Esophagus muscularis mucosa (tissue), 4 donors: ENCODE data around the gene STAT4. TPM values are rescaled to one million over a fixed set of nuclear protein-coding genes. Genes with fewer than 3 reads are reported as not detected.

Experiments
- DNase-seq: peaks from one replicate; pipeline ENCODE4 v3.0.0-alpha.2; 2017; ENCODE audit errors: extremely low spot score
- H3K27ac ChIP-seq, 4 donors: fragments of 200-600 bp; sonication (generic); replicated peaks in 1 of 4; 1 replicate in 3 of 4; 2 replicates in 1 of 4; pipeline ENCODE4 v1.5.1; 2016 to 2019; ENCODE audit warnings: mild to moderate bottlenecking in 1 of 4
- H3K27me3 ChIP-seq, 4 donors: fragments of 200-600 bp; sonication (generic); one replicate each; pipeline versions ENCODE4 v1.5.1 to v1.6.0; 2016 to 2019
- H3K36me3 ChIP-seq, 4 donors: fragments of 200-600 bp; sonication (generic); one replicate each; pipeline ENCODE4 v1.5.1; 2016 to 2019
- H3K4me1 ChIP-seq, 4 donors: fragments of 200-600 bp; sonication (generic); one replicate each; pipeline ENCODE4 v1.5.1; 2016 to 2019
- H3K4me3 ChIP-seq, 4 donors: fragments of 200-600 bp; sonication (generic); 1 replicate in 2 of 4; 2 replicates in 2 of 4; pipeline ENCODE4 v1.5.1; 2016 to 2019; ENCODE audit warnings: mild to moderate bottlenecking in 4 of 4, moderate library complexity in 1 of 4
- H3K9me3 ChIP-seq, 4 donors: fragments of 200-600 bp; sonication (generic); 1 replicate in 3 of 4; 2 replicates in 1 of 4; pipeline ENCODE4 v1.5.1; 2016 to 2019
- CTCF ChIP-seq, 3 experiments: fragments of 200-600 bp in 2 of 3; fragments of 450-650 bp in 1 of 3; sonication (generic) in 2 of 3; IDR thresholded peaks; one replicate each; pipeline ENCODE4 v1.5.1; 2017 to 2019; ENCODE audit warnings: antibody characterized with exemption in 3 of 3, mild to moderate bottlenecking in 2 of 3, moderate library complexity in 1 of 3
- EP300 ChIP-seq: sonication (generic); formaldehyde crosslinking; IDR thresholded peaks from one replicate; pipeline ENCODE4 v1.6.1; 2017; ENCODE audit warnings: antibody characterized with exemption
- POLR2A ChIP-seq: fragments of 450-650 bp; IDR thresholded peaks from one replicate; pipeline ENCODE4 v1.6.1; 2017; ENCODE audit warnings: antibody characterized with exemption, moderate library complexity, mild to moderate bottlenecking, low read depth
- POLR2AphosphoS5 ChIP-seq, 2 donors: sonication (generic); formaldehyde crosslinking; IDR thresholded peaks; one replicate each; pipeline ENCODE4 v1.6.1; 2017; ENCODE audit warnings: antibody characterized with exemption in 2 of 2
- WGBS: methylation state at CpG from one replicate; pipeline ENCODE4 v1.1.5; 2018; 5-methylcytosine and 5-hydroxymethylcytosine counted together
- intact Hi-C: fragments of 100-400 bp; cut with DNase I; formaldehyde crosslinking; loops from one replicate; pipeline ENCODE4 v1.15.1; 2023
- total RNA-seq, 4 donors: library from RNA; depleted of rRNA; stranded (reverse); fragments of >200 nt; gene quantifications; one replicate each; pipeline versions ENCODE4 v1.1.0 to v1.2.1, GENCODE V29; 2016

STAT4 gene
- total RNA-seq, 4 donors from 2014 or later, result 0.26 to 5.4 (median 2.4) TPM

- no peak overlapping the region for H3K27ac ChIP-seq
- intact Hi-C loops, result no loop called here
- 93% methylated on average over 3 of the region's 3 CpGs for WGBS
- H3K4me3 ChIP-seq, result no peak overlapping the region
- no peaks in the 10 kb centered on the region for H3K27me3 ChIP-seq
- no peaks in the 10 kb centered on the region for H3K9me3 ChIP-seq
- TF ChIP-seq POLR2A (no peak), EP300 (no peak), CTCF (IDR thresholded peaks at IDR 0.05) (no peak), POLR2AphosphoS5 (IDR thresholded peaks at IDR 0.05) (no peak)
- DNase-seq, result no peak
- H3K36me3 ChIP-seq, result no peaks in the 10 kb centered on the region
- H3K4me1 ChIP-seq, result no peaks in the 10 kb centered on the region
These were observed 91.5 kb downstream of the STAT4 start for GRCh38 chr2:191059308-191059707.

GRCh38 chr2:191056228-191056627 lies 94.6 kb downstream of the STAT4 start:
- Histone ChIP-seq H3K27me3 (peaks cover 0 to 5% (median 0%) of the 10 kb centered on the region in 4 donors), H3K4me1 (peaks cover 0 to 16% (median 6%) of the 10 kb centered on the region in 4 donors), H3K36me3 (no peaks in the 10 kb centered on the region), H3K4me3 (no peak overlapping the region), H3K27ac (no peak overlapping the region), H3K9me3 (no peaks in the 10 kb centered on the region)
- 91% methylated on average over 2 of the region's 2 CpGs for WGBS
- intact Hi-C loops, result no loop called here
- TF ChIP-seq POLR2AphosphoS5 (IDR thresholded peaks at IDR 0.05) (no peak), POLR2A (no peak), CTCF (IDR thresholded peaks at IDR 0.05) (no peak), EP300 (no peak)
- no peak for DNase-seq

GRCh38 chr2:191053256-191053655 lies 97.5 kb downstream of the STAT4 start:
- no peaks in the 10 kb centered on the region for H3K9me3 ChIP-seq
- intact Hi-C loops, result loop anchor here (5.0 kb wide), 3 partner anchors 104 to 469 kb away; no protein-coding TSS in a partner anchor
- TF ChIP-seq EP300, result no peak
- TF ChIP-seq CTCF (IDR thresholded peaks at IDR 0.05), result no peak
- TF ChIP-seq POLR2AphosphoS5 (IDR thresholded peaks at IDR 0.05), result no peak
- TF ChIP-seq POLR2A, result no peak
- H3K4me1 ChIP-seq, result peaks cover 0 to 43% (median 22%) of the 10 kb centered on the region in 4 donors
- DNase-seq, result no peak
- no peaks in the 10 kb centered on the region for H3K36me3 ChIP-seq
- no peak overlapping the region for H3K27ac ChIP-seq
- no peak overlapping the region for H3K4me3 ChIP-seq
- H3K27me3 ChIP-seq, result peaks cover 0 to 5% (median 0%) of the 10 kb centered on the region in 4 donors
- WGBS, result 90% methylated on average over 6 of the region's 6 CpGs

- peak; percentile 48 to 62 (median 61) for TF ChIP-seq CTCF (IDR thresholded peaks at IDR 0.05)
- TF ChIP-seq POLR2A, result no peak
- DNase-seq, result no peak
- 26% methylated on average over 10 of the region's 10 CpGs for WGBS
- intact Hi-C loops, result loop anchor here (5.0 kb wide), 3 partner anchors 105 to 470 kb away; no protein-coding TSS in a partner anchor
- peaks cover 0 to 5% (median 0%) of the 10 kb centered on the region in 4 donors for H3K27me3 ChIP-seq
- no peaks in the 10 kb centered on the region for H3K9me3 ChIP-seq
- no peak overlapping the region for H3K4me3 ChIP-seq
- H3K4me1 ChIP-seq, result peaks cover 0 to 43% (median 22%) of the 10 kb centered on the region in 4 donors
- H3K27ac ChIP-seq, result no peak overlapping the region
- H3K36me3 ChIP-seq, result no peaks in the 10 kb centered on the region
These were observed 98.7 kb downstream of the STAT4 start for GRCh38 chr2:191051825-191052778.
